GM12878 (cell line): ENCODE data around the gene UMAD1. TPM values are rescaled to one million over a fixed set of nuclear protein-coding genes. Genes with fewer than 3 reads are reported as not detected.
A peak's percentile ranks its signal among the peaks of the same experiment; 100 is the strongest.

Source experiments
- ATAC-seq: fragments of 200-7000 bp; cut with Tn5 transposase; 3 replicates; pipeline ENCODE4 v1.9.1; 2020; ENCODE audit warnings: mild to moderate bottlenecking, moderate library complexity
- BruUV-seq: library from RNA; stranded (reverse); fragments of 400-500 nt; replicated peaks from 2 replicates; lab custom pipeline; 2021; lab: Mats Ljungman, UMichigan
- CTCF ChIA-PET: fragments of 300-600 bp; sonication (Branson Sonifier 250); formaldehyde crosslinking; extraction: SDS; loops from one replicate; lab custom pipeline; 2021; ENCODE audit warnings: inconsistent platforms; lab: Yijun Ruan, JAX
- POLR2A ChIA-PET: fragments of 350-600 bp; formaldehyde crosslinking; extraction: SDS; loops from one replicate; lab custom pipeline; 2021; ENCODE audit warnings: inconsistent platforms; lab: Charles Lee
- RAD21 ChIA-PET: fragments of 300-600 bp; sonication (Branson Sonifier 250); formaldehyde crosslinking; loops from one replicate; lab custom pipeline; 2023; ENCODE audit warnings: antibody characterized with exemption; ENCODE audit not compliant: unreplicated experiment; lab: Charles Lee
- SMC1A ChIA-PET: fragments of 300-600 bp; sonication (Branson Sonifier 250); formaldehyde crosslinking; loops from one replicate; lab custom pipeline; 2023; ENCODE audit not compliant: unreplicated experiment, uncharacterized antibody; lab: Charles Lee
- DNase-seq: peaks from one replicate; pipeline ENCODE4 v3.0.0-alpha.2; 2011; ENCODE audit warnings: low read depth, low spot score
- FAIRE-seq: peaks from 3 replicates; lab custom pipeline; 2011; peaks lifted over from hg19 to GRCh38; lab: Jason Lieb, UNC
- H2AFZ ChIP-seq: 2 replicates; pipeline ENCODE4 v1.6.0; 2011; ENCODE audit warnings: low read depth, low read length, control low read depth; ENCODE audit not compliant: control insufficient read depth
- H3K27ac ChIP-seq: 2 replicates; pipeline ENCODE4 v1.5.1; 2011; ENCODE audit warnings: control low read depth; ENCODE audit not compliant: control insufficient read depth, insufficient read depth
- H3K27me3 ChIP-seq, 2 experiments: replicated peaks in 1 of 2; 2 replicates each; pipeline versions ENCODE4 v1.6.0 to v1.6.1; 2011; ENCODE audit warnings: low read length in 1 of 2; ENCODE audit not compliant: control insufficient read depth in 2 of 2, insufficient read depth in 2 of 2
- H3K36me3 ChIP-seq, 2 experiments: 2 replicates each; pipeline ENCODE4 v1.5.1; 2011; ENCODE audit warnings: low read length in 1 of 2; ENCODE audit not compliant: control insufficient read depth in 2 of 2, insufficient read depth in 2 of 2
- H3K4me1 ChIP-seq: 2 replicates; pipeline ENCODE4 v1.6.1; 2011; ENCODE audit warnings: mild to moderate bottlenecking, low read length, moderate library complexity, mixed read lengths; ENCODE audit not compliant: control insufficient read depth, insufficient read depth
- H3K4me2 ChIP-seq: 2 replicates; pipeline ENCODE4 v1.6.0; 2011; ENCODE audit warnings: control low read depth; ENCODE audit not compliant: control insufficient read depth, insufficient read depth
- H3K4me3 ChIP-seq: fragments of 200-600 bp; sonication (generic); 2 replicates; pipeline ENCODE4 v1.5.1; 2016
- H3K79me2 ChIP-seq: 2 replicates; pipeline ENCODE4 v1.6.0; 2011; ENCODE audit warnings: low read length; ENCODE audit not compliant: control insufficient read depth, insufficient read depth
- H3K9ac ChIP-seq: 2 replicates; pipeline ENCODE4 v1.8.0; 2011; ENCODE audit warnings: low read length, control low read depth, mixed read lengths; ENCODE audit not compliant: control insufficient read depth, insufficient read depth
- H3K9me3 ChIP-seq: replicated peaks from 3 replicates; pipeline ENCODE4 v1.5.1; 2011; ENCODE audit warnings: mild to moderate bottlenecking, low read length; ENCODE audit not compliant: control insufficient read depth, insufficient read depth
- H4K20me1 ChIP-seq: 2 replicates; pipeline ENCODE4 v1.6.0; 2011; ENCODE audit not compliant: control insufficient read depth, insufficient read depth
- ATF2 ChIP-seq: IDR thresholded peaks from 2 replicates; pipeline ENCODE4 v1.6.1; 2012; ENCODE audit warnings: low read length, inconsistent platforms
- ATF7 ChIP-seq: fragments of 450-650 bp; IDR thresholded peaks from 2 replicates; pipeline ENCODE4 v1.6.1; 2016; ENCODE audit warnings: low read depth, mild to moderate bottlenecking
- BHLHE40 ChIP-seq, 2 experiments: fragments of 450-650 bp in 1 of 2; IDR thresholded peaks; 2 replicates each; pipeline ENCODE4 v1.6.1; 2011 to 2017; ENCODE audit warnings: low read depth in 2 of 2, borderline replicate concordance in 1 of 2, improper control_type of control experiment in 1 of 2, low read length in 1 of 2, mild to moderate bottlenecking in 1 of 2
- CREM ChIP-seq: IDR thresholded peaks from 2 replicates; pipeline ENCODE4 v1.6.1; 2014; ENCODE audit warnings: antibody characterized with exemption, low read depth
- EZH2 ChIP-seq: IDR thresholded peaks from 2 replicates; pipeline ENCODE4 v1.6.1; 2012; ENCODE audit warnings: low read depth, mild to moderate bottlenecking, control low read depth, inconsistent platforms, low read length, borderline replicate concordance; ENCODE audit not compliant: control insufficient read depth
- IKZF1 ChIP-seq: fragments of 450-650 bp; conservative IDR thresholded peaks from 2 replicates; pipeline ENCODE4 v1.6.1; 2017; ENCODE audit warnings: antibody characterized with exemption, mild to moderate bottlenecking
- KLF5 ChIP-seq: fragments of 450-650 bp; IDR thresholded peaks from 2 replicates; pipeline ENCODE4 v1.6.1; 2014; ENCODE audit warnings: mild to moderate bottlenecking; ENCODE audit not compliant: partially characterized antibody
- MEF2B ChIP-seq: fragments of 450-650 bp; IDR thresholded peaks from 2 replicates; pipeline ENCODE4 v1.6.1; 2018; ENCODE audit warnings: mild to moderate bottlenecking, moderate library complexity; ENCODE audit not compliant: partially characterized antibody, poor library complexity, severe bottlenecking
- RUNX3 ChIP-seq: IDR thresholded peaks from 2 replicates; pipeline ENCODE4 v1.6.1; 2012; ENCODE audit warnings: low read length, inconsistent platforms
- TBL1XR1 ChIP-seq: IDR thresholded peaks from 2 replicates; pipeline ENCODE4 v1.6.1; 2012; ENCODE audit warnings: low read depth, low read length, improper control_type of control experiment
- ZBTB40 ChIP-seq: fragments of 450-650 bp; IDR thresholded peaks from 2 replicates; pipeline ENCODE4 v1.6.1; 2016; ENCODE audit warnings: mild to moderate bottlenecking, moderate library complexity, borderline replicate concordance
- ZNF24 ChIP-seq: fragments of 450-650 bp; IDR thresholded peaks from 2 replicates; pipeline ENCODE4 v1.6.1; 2017; ENCODE audit warnings: antibody characterized with exemption, mild to moderate bottlenecking
- ZNF274 ChIP-seq: IDR thresholded peaks from one replicate; pipeline ENCODE4 v1.8.0; 2011; ENCODE audit not compliant: insufficient read length, insufficient read depth
- ZNF687 ChIP-seq: fragments of 450-650 bp; IDR thresholded peaks from 2 replicates; pipeline ENCODE4 v1.6.1; 2017; ENCODE audit warnings: mild to moderate bottlenecking, moderate library complexity
- WGBS: methylation state at CpG from one replicate; pipeline ENCODE4 v1.1.6; 2016; ENCODE audit warnings: low lambda C conversion rate; ENCODE audit not compliant: insufficient replicate concordance, insufficient coverage; ENCODE audit errors: missing lambda C conversion rate; 5-methylcytosine and 5-hydroxymethylcytosine counted together
- in situ Hi-C: fragments of 300-500 bp; cut with MboI; formaldehyde crosslinking; loops from 9 replicates; pipeline ENCODE4 v1.14.3; 2018; ENCODE audit warnings: mixed read lengths
- intact Hi-C: fragments of 100-400 bp; cut with micrococcal nuclease; formaldehyde crosslinking; loops from one replicate; pipeline ENCODE4 v1.14.2; 2022; ENCODE audit not compliant: unreplicated experiment
- polyA plus RNA-seq, 11 experiments: library from polyadenylated mRNA; depleted of rRNA in 4 of 11; unstranded in 6 of 11; stranded (reverse) in 5 of 11; fragments of >200 nt; fragmentation: Nextera tagmentation in 4 of 11; fragmentation: Illumina TruSeq in 1 of 11; extraction: Ambion mirVana in 4 of 11; extraction: Trizol in 1 of 11; gene quantifications; 1 replicate in 1 of 11; 2 replicates in 10 of 11; pipeline versions ENCODE4 v1.2.1 to v1.2.3, GENCODE V29; 2011 to 2016; ENCODE audit warnings: inconsistent platforms in 2 of 11, missing spikeins in 2 of 11, low read depth in 1 of 11
- total RNA-seq, 4 experiments: library from RNA; depleted of rRNA in 3 of 4; stranded (reverse); fragments of >200 nt in 3 of 4; fragmentation: Illumina TruSeq in 1 of 4; extraction: Trizol in 1 of 4; gene quantifications; 2 replicates each; pipeline versions ENCODE4 v1.2.1 to v1.2.3, GENCODE V29; 2013 to 2021

Gene UMAD1
- total and polyA plus RNA-seq, 10 of the 15 experiments (the other 5 are each of a cell fraction or from before 2014, with no cell fraction given), result 6.0 to 28.6 (median 9.3) TPM

GRCh38 chr7:7789551-7789988 lies 149.0 kb downstream of the UMAD1 start:
- H3K9me3 ChIP-seq, result no peaks in the 10 kb centered on the region; the same call in 2 of the 3 replicates
- ATAC-seq, result peak; percentile 99
- H3K9ac ChIP-seq, result no peak overlapping the region
- no peaks in the 10 kb centered on the region for H3K36me3 ChIP-seq
- ChIA-PET SMC1A (interaction anchor here (1.4 to 5.6 kb wide), 4 partner anchors 8 to 130 kb away, joined by 3 to 45 read pairs (median 6); no protein-coding TSS in a partner anchor), CTCF (interaction anchor here (1.8 kb wide), 1 partner anchor 29 kb away, joined by 4 read pairs; no protein-coding TSS in a partner anchor), RAD21 (interaction anchor here (2.6 kb wide), 1 partner anchor 16 kb away, joined by 10 read pairs; no protein-coding TSS in a partner anchor), POLR2A (interaction anchor here (0.5 to 1.7 kb wide), 3 partner anchors 10 to 398 kb away, joined by 3 to 10 read pairs (median 3); no protein-coding TSS in a partner anchor)
- H3K27ac ChIP-seq, result no peak overlapping the region; the same call in 1 of the 2 replicates
- no peak overlapping the region for H3K4me3 ChIP-seq
- DNase-seq, result peak; percentile 73
- peak overlapping the region; percentile 50; the same call in 1 of the 2 replicates for H3K4me2 ChIP-seq
- no peaks in the 10 kb centered on the region for H3K79me2 ChIP-seq
- no peaks in the 10 kb centered on the region for H4K20me1 ChIP-seq
- WGBS, result 28% methylated on average over 3 of the region's 3 CpGs
- FAIRE-seq, result no peak
- H3K4me1 ChIP-seq, result peaks cover 11% of the 10 kb centered on the region
- intact Hi-C loops, result no loop called here
- H3K27me3 ChIP-seq, result no peaks in the 10 kb centered on the region
- no TSS peak for BruUV-seq
- H2AFZ ChIP-seq, result no peak overlapping the region; the same call in 1 of the 2 replicates
- in situ Hi-C loops, result no loop called here
- TF ChIP-seq EZH2 (no peak), KLF5 (no peak), ZNF274 (no peak), TBL1XR1 (0 out of 2 replicates have a peak, but pooled peaks have one; percentile 6), ATF2 (peak; percentile 57), ZBTB40 (0 out of 2 replicates have a peak, but pooled peaks have one; percentile 30), IKZF1 (no peak), MEF2B (peak; percentile 56), BHLHE40 (IDR thresholded peaks at IDR 0.05; ENCODE audit: borderline replicate concordance in 1 of 2, low read depth in 2 of 2, low read length in 1 of 2) (peak in 1 of 2 experiments; percentile 61; a peak in 1 of 4 replicates), ATF7 (peak; percentile 69), ZNF687 (peak; percentile 83), RUNX3 (peak; percentile 86), CREM (peak; percentile 41; the same call in 1 of the 2 replicates), ZNF24 (no peak)
